Measurements from ENCODE around the gene PLB1. TPM values are rescaled to one million over a fixed set of nuclear protein-coding genes. Genes with fewer than 3 reads are reported as not detected.

PLB1 gene
- total and polyA plus RNA-seq, 2 donors (not counting 1 experiment from before 2014, with no cell fraction given), result 0.25 to 0.51 TPM

DNA sequence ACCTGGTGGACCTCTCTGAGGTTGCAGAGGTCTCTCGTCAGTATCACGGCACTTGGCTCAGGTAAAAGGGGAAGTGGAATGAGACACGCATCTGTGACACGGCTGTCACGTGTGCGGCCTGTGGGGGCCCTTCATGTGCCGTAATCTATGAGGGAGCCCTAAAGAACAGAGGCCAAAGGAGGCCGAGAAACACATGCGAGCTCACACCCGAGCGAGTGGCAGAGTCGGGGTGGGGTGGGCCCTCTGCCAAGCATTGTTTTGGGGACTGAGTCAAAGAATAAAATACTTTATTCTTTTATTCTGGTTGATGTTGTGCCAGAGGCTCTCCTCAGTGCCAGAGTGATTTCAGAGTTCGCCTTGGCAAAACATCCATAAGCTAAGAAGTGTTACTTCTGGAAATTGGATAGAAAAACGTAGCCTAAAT, 43.3 kb downstream of the PLB1 start:
- Mint-ChIP-seq H3K9me3 (ENCODE audit: insufficient read depth) (no peaks in the 10 kb centered on the region), H3K4me1 (peaks cover 3% of the 10 kb centered on the region), H3K27ac (no peak overlapping the region), H3K27me3 (peaks cover 20% of the 10 kb centered on the region), H3K4me3 (no peak overlapping the region)
- Histone ChIP-seq H3K36me3 (replicated peaks in 1 of 2; ENCODE audit: control extremely low read depth in 1 of 2, control insufficient read depth in 1 of 2, extremely low read depth in 1 of 2, insufficient read depth in 2 of 2, low read length in 1 of 2) (no peaks in the 10 kb centered on the region), H3K27me3 (replicated peaks in 1 of 4; ENCODE audit: control extremely low read depth in 1 of 4, control insufficient read depth in 3 of 4, insufficient read depth in 4 of 4, low read length in 3 of 4) (peaks cover 0 to 2% (median 0%) of the 10 kb centered on the region in 4 experiments), H3K4me3 (ENCODE audit: control extremely low read depth in 1 of 5, extremely low read depth in 1 of 5, insufficient read depth in 1 of 5, low read depth in 2 of 5, low read length in 4 of 5) (no peak overlapping the region), H3K9me3 (ENCODE audit: control extremely low read depth in 1 of 3, control insufficient read depth in 2 of 3, insufficient read depth in 1 of 3, low read length in 2 of 3) (no peaks in the 10 kb centered on the region), H3K79me2 (ENCODE audit: control insufficient read depth, insufficient read depth, low read length) (no peaks in the 10 kb centered on the region), H3K4me2 (replicated peaks; ENCODE audit: low read depth, low read length, poor library complexity, severe bottlenecking) (peak overlapping the region; percentile 2), H3K4me1 (ENCODE audit: control insufficient read depth in 2 of 2, insufficient read depth in 2 of 2, low read length in 2 of 2) (no peaks in the 10 kb centered on the region), H3K9ac (ENCODE audit: low read length) (no peak overlapping the region), H2AFZ (ENCODE audit: insufficient read depth, low read depth, low read length, poor library complexity, severe bottlenecking) (peak overlapping the region; percentile 38), H4K20me1 (ENCODE audit: control insufficient read depth, insufficient read depth, low read length, poor library complexity, severe bottlenecking) (no peaks in the 10 kb centered on the region), H3K27ac (ENCODE audit: low read length in 2 of 2) (no peak overlapping the region)
- no peak for TF ChIP-seq EZH2 (IDR thresholded peaks at IDR 0.05; ENCODE audit: borderline replicate concordance, insufficient read depth, low read depth, low read length, poor library complexity, severe bottlenecking)
- TF ChIP-seq, protein P1, sequence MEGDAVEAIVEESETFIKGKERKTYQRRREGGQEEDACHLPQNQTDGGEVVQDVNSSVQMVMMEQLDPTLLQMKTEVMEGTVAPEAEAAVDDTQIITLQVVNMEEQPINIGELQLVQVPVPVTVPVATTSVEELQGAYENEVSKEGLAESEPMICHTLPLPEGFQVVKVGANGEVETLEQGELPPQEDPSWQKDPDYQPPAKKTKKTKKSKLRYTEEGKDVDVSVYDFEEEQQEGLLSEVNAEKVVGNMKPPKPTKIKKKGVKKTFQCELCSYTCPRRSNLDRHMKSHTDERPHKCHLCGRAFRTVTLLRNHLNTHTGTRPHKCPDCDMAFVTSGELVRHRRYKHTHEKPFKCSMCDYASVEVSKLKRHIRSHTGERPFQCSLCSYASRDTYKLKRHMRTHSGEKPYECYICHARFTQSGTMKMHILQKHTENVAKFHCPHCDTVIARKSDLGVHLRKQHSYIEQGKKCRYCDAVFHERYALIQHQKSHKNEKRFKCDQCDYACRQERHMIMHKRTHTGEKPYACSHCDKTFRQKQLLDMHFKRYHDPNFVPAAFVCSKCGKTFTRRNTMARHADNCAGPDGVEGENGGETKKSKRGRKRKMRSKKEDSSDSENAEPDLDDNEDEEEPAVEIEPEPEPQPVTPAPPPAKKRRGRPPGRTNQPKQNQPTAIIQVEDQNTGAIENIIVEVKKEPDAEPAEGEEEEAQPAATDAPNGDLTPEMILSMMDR (IDR thresholded peaks at IDR 0.05), result no peak
- ChIA-PET POLR2A (no interaction called here), CTCF (no interaction called here)
- WGBS (ENCODE audit: insufficient coverage), result 83% methylated on average over 12 of the region's 14 CpGs
- intact Hi-C loops (cut with micrococcal nuclease), result no loop called here
- DNase-seq (peak; percentile 36), ATAC-seq (ENCODE audit: low read depth) (no peak)

DNA sequence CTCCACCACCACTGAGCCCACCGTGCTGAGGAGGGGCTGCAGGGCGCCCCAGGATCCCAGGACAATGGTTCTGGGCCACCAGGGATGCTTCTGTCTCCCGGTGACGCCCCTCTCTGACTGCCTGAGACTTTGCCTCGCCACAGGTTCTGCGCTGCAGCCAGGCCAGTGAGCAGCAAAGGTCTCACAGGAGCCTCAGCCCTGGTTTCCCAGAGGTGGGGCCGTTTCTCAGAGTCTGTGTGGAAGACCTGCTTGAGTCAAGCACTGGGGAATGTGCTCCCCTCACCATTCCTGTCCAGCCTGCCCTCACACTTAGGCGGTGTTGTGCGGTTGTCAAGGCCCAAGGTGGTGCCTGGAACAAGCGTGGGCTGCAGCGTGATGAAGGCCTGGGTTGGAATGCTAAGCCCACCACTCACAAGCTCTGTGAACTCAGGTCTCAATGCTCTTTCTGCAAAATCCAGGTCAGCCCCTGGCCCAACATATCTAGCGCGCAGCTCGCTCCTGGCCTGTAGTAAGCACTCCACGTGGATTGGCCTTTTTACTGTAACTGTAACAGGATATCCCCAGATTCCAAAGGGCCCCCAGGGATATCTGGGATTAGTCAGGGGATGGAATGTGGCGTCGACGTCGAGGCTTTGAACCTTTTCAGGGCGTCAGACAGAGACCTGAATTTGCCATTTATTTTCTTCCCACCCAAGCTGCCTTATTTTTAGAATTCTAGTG, 47.6 kb downstream of the PLB1 start:
- H3K9ac ChIP-seq (ENCODE audit: low read length), result no peak overlapping the region
- no peaks in the 10 kb centered on the region for H3K36me3 ChIP-seq (replicated peaks in 1 of 2; ENCODE audit: control extremely low read depth in 1 of 2, control insufficient read depth in 1 of 2, extremely low read depth in 1 of 2, insufficient read depth in 2 of 2, low read length in 1 of 2)
- ChIA-PET POLR2A (no interaction called here), CTCF (no interaction called here)
- intact Hi-C loops (cut with micrococcal nuclease), result no loop called here
- no peak overlapping the region for H2AFZ ChIP-seq (ENCODE audit: insufficient read depth, low read depth, low read length, poor library complexity, severe bottlenecking)
- WGBS (ENCODE audit: insufficient coverage), result 85% methylated on average over 12 of the region's 20 CpGs
- ATAC-seq (ENCODE audit: low read depth) (no peak), DNase-seq (no peak)
- no peaks in the 10 kb centered on the region for H4K20me1 ChIP-seq (ENCODE audit: control insufficient read depth, insufficient read depth, low read length, poor library complexity, severe bottlenecking)
- no peak overlapping the region for H3K4me3 ChIP-seq (ENCODE audit: control extremely low read depth in 1 of 5, extremely low read depth in 1 of 5, insufficient read depth in 1 of 5, low read depth in 2 of 5, low read length in 4 of 5)
- no peaks in the 10 kb centered on the region for H3K4me1 ChIP-seq (ENCODE audit: control insufficient read depth in 2 of 2, insufficient read depth in 2 of 2, low read length in 2 of 2)
- no peak overlapping the region for H3K27ac ChIP-seq (ENCODE audit: low read length in 2 of 2)
- no peaks in the 10 kb centered on the region for H3K9me3 ChIP-seq (ENCODE audit: control extremely low read depth in 1 of 3, control insufficient read depth in 2 of 3, insufficient read depth in 1 of 3, low read length in 2 of 3)
- H3K27me3 ChIP-seq (replicated peaks in 1 of 4; ENCODE audit: control extremely low read depth in 1 of 4, control insufficient read depth in 3 of 4, insufficient read depth in 4 of 4, low read length in 3 of 4), result peaks cover 0 to 5% (median 0%) of the 10 kb centered on the region in 4 experiments
- H3K4me1 Mint-ChIP-seq, result peaks cover 3% of the 10 kb centered on the region
- no peak overlapping the region for H3K4me3 Mint-ChIP-seq
- no peaks in the 10 kb centered on the region for H3K9me3 Mint-ChIP-seq (ENCODE audit: insufficient read depth)
- peaks cover 19% of the 10 kb centered on the region for H3K27me3 Mint-ChIP-seq
- H3K79me2 ChIP-seq (ENCODE audit: control insufficient read depth, insufficient read depth, low read length), result no peaks in the 10 kb centered on the region
- TF ChIP-seq, protein P1 (IDR thresholded peaks at IDR 0.05), result no peak
- TF ChIP-seq EZH2 (IDR thresholded peaks at IDR 0.05; ENCODE audit: borderline replicate concordance, insufficient read depth, low read depth, low read length, poor library complexity, severe bottlenecking), result no peak
- H3K4me2 ChIP-seq (replicated peaks; ENCODE audit: low read depth, low read length, poor library complexity, severe bottlenecking), result no peak overlapping the region
- no peak overlapping the region for H3K27ac Mint-ChIP-seq
